Endothelial cell of umbilical vein (primary cell): Measurements from ENCODE around the gene AKNA. TPM values are rescaled to one million over a fixed set of nuclear protein-coding genes. Genes with fewer than 3 reads are reported as not detected.

Experiments used
- BruUV-seq: library from RNA; stranded (reverse); fragments of 400-500 nt; replicated peaks from 2 replicates; lab custom pipeline; 2021; lab: Mats Ljungman, UMichigan
- CTCF ChIA-PET: fragments of 300-600, 350-600 bp; sonication (Branson Sonifier 250); formaldehyde crosslinking; loops from one replicate; lab custom pipeline; 2021; ENCODE audit warnings: antibody characterized with exemption, inconsistent platforms; lab: Charles Lee
- POLR2A ChIA-PET: fragments of 300-600, 350-600 bp; sonication (Branson Sonifier 250); formaldehyde crosslinking; loops from one replicate; lab custom pipeline; 2021; ENCODE audit warnings: antibody characterized with exemption, inconsistent platforms; lab: Charles Lee
- DNase-seq: peaks from one replicate; pipeline ENCODE4 v3.0.0-alpha.2; 2011; ENCODE audit warnings: low read depth, low spot score
- FAIRE-seq: peaks from 2 replicates; lab custom pipeline; 2011; peaks lifted over from hg19 to GRCh38; lab: Jason Lieb, UNC
- H2AFZ ChIP-seq: 2 replicates; pipeline ENCODE4 v1.6.0; 2012; ENCODE audit warnings: low read depth, low read length, control low read depth, inconsistent platforms
- H3K27ac ChIP-seq: 2 replicates; pipeline ENCODE4 v1.5.1; 2011; ENCODE audit warnings: low read depth, mild to moderate bottlenecking, control low read depth, low read length, moderate library complexity; ENCODE audit not compliant: insufficient read depth
- H3K27me3 ChIP-seq, 2 experiments: 2 replicates each; pipeline versions ENCODE4 v1.6.0 to v1.6.1; 2011; ENCODE audit warnings: low read length in 2 of 2, mixed read lengths in 1 of 2; ENCODE audit not compliant: control insufficient read depth in 2 of 2, insufficient read depth in 2 of 2
- H3K36me3 ChIP-seq, 2 experiments: 2 replicates in 1 of 2; 3 replicates in 1 of 2; pipeline ENCODE4 v1.5.1; 2011; ENCODE audit warnings: low read length in 2 of 2, mild to moderate bottlenecking in 1 of 2, moderate library complexity in 1 of 2; ENCODE audit not compliant: control insufficient read depth in 2 of 2, insufficient read depth in 2 of 2; ENCODE audit errors: extremely low read depth in 1 of 2
- H3K4me1 ChIP-seq: 3 replicates; pipeline ENCODE4 v1.5.1; 2011; ENCODE audit warnings: mild to moderate bottlenecking, low read length; ENCODE audit not compliant: control insufficient read depth, insufficient read depth; ENCODE audit errors: extremely low read depth
- H3K4me2 ChIP-seq: 2 replicates; pipeline ENCODE4 v1.6.1; 2011; ENCODE audit warnings: low read length, control low read depth, mixed read lengths; ENCODE audit not compliant: insufficient read depth
- H3K4me3 ChIP-seq, 3 experiments: fragments of 200-600 bp in 1 of 3; sonication (generic), shearing (Covaris generic) in 1 of 3; replicated peaks in 1 of 3; 2 replicates each; pipeline ENCODE4 v1.5.1; 2011 to 2016; ENCODE audit warnings: control low read depth in 3 of 3, low read length in 3 of 3, mild to moderate bottlenecking in 2 of 3, inconsistent platforms in 1 of 3, low read depth in 1 of 3, moderate library complexity in 1 of 3; ENCODE audit not compliant: insufficient read depth in 1 of 3
- H3K79me2 ChIP-seq: 2 replicates; pipeline ENCODE4 v1.6.0; 2012; ENCODE audit warnings: low read length, inconsistent platforms; ENCODE audit not compliant: control insufficient read depth, insufficient read depth
- H3K9ac ChIP-seq: replicated peaks from 2 replicates; pipeline ENCODE3; 2011; ENCODE audit warnings: low read length, control low read depth; ENCODE audit not compliant: insufficient read depth; ENCODE audit errors: extremely low read depth
- H3K9me1 ChIP-seq: replicated peaks from 3 replicates; pipeline ENCODE4 v1.6.0; 2011; ENCODE audit warnings: mild to moderate bottlenecking, low read length; ENCODE audit not compliant: control insufficient read depth, insufficient read depth; ENCODE audit errors: extremely low read depth
- H3K9me3 ChIP-seq: replicated peaks from 2 replicates; pipeline ENCODE4 v1.5.1; 2012; ENCODE audit warnings: low read length, inconsistent platforms; ENCODE audit not compliant: control insufficient read depth, insufficient read depth
- H4K20me1 ChIP-seq: replicated peaks from 2 replicates; pipeline ENCODE3; 2011; ENCODE audit warnings: mild to moderate bottlenecking, low read length; ENCODE audit not compliant: control insufficient read depth, insufficient read depth; ENCODE audit errors: extremely low read depth
- EZH2 ChIP-seq: IDR thresholded peaks from 2 replicates; pipeline ENCODE4 v1.6.1; 2012; ENCODE audit warnings: borderline replicate concordance, low read depth, mild to moderate bottlenecking, moderate library complexity, low read length, inconsistent platforms; ENCODE audit not compliant: severe bottlenecking
- FOS ChIP-seq: IDR thresholded peaks from 2 replicates; pipeline ENCODE4 v1.6.1; 2011; ENCODE audit warnings: mild to moderate bottlenecking, low read length, moderate library complexity, borderline replicate concordance; ENCODE audit not compliant: insufficient read depth
- GATA2 ChIP-seq: IDR thresholded peaks from 2 replicates; pipeline ENCODE4 v1.7.0; 2011; ENCODE audit warnings: low read depth, mild to moderate bottlenecking, moderate library complexity, mixed read lengths, low read length; ENCODE audit not compliant: insufficient read length, insufficient read depth
- JUN ChIP-seq: IDR thresholded peaks from 2 replicates; pipeline ENCODE4 v1.6.1; 2011; ENCODE audit warnings: borderline replicate concordance, low read depth; ENCODE audit not compliant: insufficient read length, insufficient read depth
- MYC ChIP-seq: IDR thresholded peaks from one replicate; pipeline ENCODE4 v1.6.1; 2011; ENCODE audit warnings: mild to moderate bottlenecking, low read depth, low read length
- POLR2A ChIP-seq: IDR thresholded peaks from 2 replicates; pipeline ENCODE4 v1.6.1; 2012; ENCODE audit warnings: low read depth, mild to moderate bottlenecking, control low read depth, low read length
- POLR2AphosphoS5 ChIP-seq: IDR thresholded peaks from 2 replicates; pipeline ENCODE4 v1.6.1; 2012; ENCODE audit warnings: low read depth, mild to moderate bottlenecking, control low read depth, low read length, moderate library complexity; ENCODE audit not compliant: insufficient read depth
- dilution Hi-C: fragments of 300-500 bp; cut with MboI; formaldehyde crosslinking; loops from one replicate; pipeline ENCODE4 v1.15.0; 2019; ENCODE audit warnings: low sequenced_read_pairs; ENCODE audit not compliant: extremely low pct_ligation_motif_present
- intact Hi-C: fragments of 100-400 bp; cut with micrococcal nuclease; formaldehyde crosslinking; loops from one replicate; pipeline ENCODE4 v1.10.0; 2022
- polyA plus RNA-seq, 4 experiments: library from polyadenylated mRNA; depleted of rRNA in 3 of 4; stranded (reverse) in 3 of 4; unstranded in 1 of 4; fragments of >200 nt; gene quantifications; 2 replicates each; pipeline versions ENCODE4 v1.2.1 to v1.2.3, GENCODE V29; 2011 to 2012; ENCODE audit warnings: missing spikeins in 1 of 4
- total RNA-seq: library from RNA; stranded (reverse); gene quantifications from 2 replicates; pipeline ENCODE4 v1.2.3, GENCODE V29; 2021
- TF ChIP-seq, protein P1 (sequence below), 2 donors: IDR thresholded peaks; 1 replicate in 1 of 2; 2 replicates in 1 of 2; pipeline ENCODE4 v1.5.1; 2011; ENCODE audit warnings: low read length in 2 of 2, mild to moderate bottlenecking in 2 of 2, moderate library complexity in 2 of 2, control low read depth in 1 of 2, inconsistent platforms in 1 of 2, low read depth in 1 of 2; ENCODE audit not compliant: insufficient read depth in 1 of 2; ENCODE audit errors: extremely low read depth in 1 of 2
- TF ChIP-seq, protein P2 (sequence below): IDR thresholded peaks from 2 replicates; pipeline ENCODE4 v1.6.1; 2011; ENCODE audit not compliant: insufficient read depth, insufficient read length

The AKNA gene
- total and polyA plus RNA-seq, 2 donors (not counting 3 experiments of a cell fraction or from before 2014, with no cell fraction given) = 11.3 to 22.4 TPM

DNA sequence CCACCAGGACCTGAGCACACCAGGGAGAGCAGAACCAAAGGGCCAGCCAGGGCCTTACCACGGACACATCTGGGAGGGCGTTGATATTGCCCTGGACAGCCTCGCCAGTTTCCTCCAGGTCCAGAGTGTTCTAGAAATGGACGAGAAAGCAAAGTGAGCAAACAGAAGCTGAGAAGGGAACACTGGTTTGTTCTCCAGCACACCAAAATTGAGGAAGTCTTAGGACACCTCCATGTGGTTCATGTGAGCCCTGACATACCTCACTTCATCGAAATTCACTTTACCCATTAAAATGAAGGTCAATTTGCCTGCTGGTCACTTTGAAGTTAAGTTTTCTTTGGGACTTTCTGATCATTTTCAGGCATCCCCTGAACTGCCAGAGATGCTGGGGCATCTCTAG is 20.1 kb upstream of the AKNA start:
- H3K36me3 ChIP-seq = no peaks in the 10 kb centered on the region
- no peak overlapping the region for H2AFZ ChIP-seq
- no peaks in the 10 kb centered on the region for H3K4me1 ChIP-seq
- CTCF ChIA-PET = interaction anchor here (0.9 to 9.5 kb wide), 3 partner anchors 12 to 607 kb away, joined by 3 to 397 read pairs (median 6); partner anchors contain the start of gene TEX53
- H3K4me2 ChIP-seq = no peak overlapping the region
- DNase-seq = no peak
- H3K9me3 ChIP-seq = no peaks in the 10 kb centered on the region
- no peak for FAIRE-seq
- no peak overlapping the region for H3K9ac ChIP-seq
- H3K9me1 ChIP-seq = no peaks in the 10 kb centered on the region
- intact Hi-C loops (loop anchor here (5.0 kb wide), 1 partner anchor 1114 kb away; no protein-coding TSS in a partner anchor), dilution Hi-C loops (no loop called here)
- BruUV-seq = no TSS peak
- TF ChIP-seq JUN (no peak), FOS (no peak), GATA2 (no peak), EZH2 (no peak), POLR2AphosphoS5 (no peak), POLR2A (no peak), MYC (no peak)
- TF ChIP-seq, protein P1, sequence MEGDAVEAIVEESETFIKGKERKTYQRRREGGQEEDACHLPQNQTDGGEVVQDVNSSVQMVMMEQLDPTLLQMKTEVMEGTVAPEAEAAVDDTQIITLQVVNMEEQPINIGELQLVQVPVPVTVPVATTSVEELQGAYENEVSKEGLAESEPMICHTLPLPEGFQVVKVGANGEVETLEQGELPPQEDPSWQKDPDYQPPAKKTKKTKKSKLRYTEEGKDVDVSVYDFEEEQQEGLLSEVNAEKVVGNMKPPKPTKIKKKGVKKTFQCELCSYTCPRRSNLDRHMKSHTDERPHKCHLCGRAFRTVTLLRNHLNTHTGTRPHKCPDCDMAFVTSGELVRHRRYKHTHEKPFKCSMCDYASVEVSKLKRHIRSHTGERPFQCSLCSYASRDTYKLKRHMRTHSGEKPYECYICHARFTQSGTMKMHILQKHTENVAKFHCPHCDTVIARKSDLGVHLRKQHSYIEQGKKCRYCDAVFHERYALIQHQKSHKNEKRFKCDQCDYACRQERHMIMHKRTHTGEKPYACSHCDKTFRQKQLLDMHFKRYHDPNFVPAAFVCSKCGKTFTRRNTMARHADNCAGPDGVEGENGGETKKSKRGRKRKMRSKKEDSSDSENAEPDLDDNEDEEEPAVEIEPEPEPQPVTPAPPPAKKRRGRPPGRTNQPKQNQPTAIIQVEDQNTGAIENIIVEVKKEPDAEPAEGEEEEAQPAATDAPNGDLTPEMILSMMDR (IDR thresholded peaks at IDR 0.05; ENCODE audit: extremely low read depth in 1 of 2, insufficient read depth in 1 of 2, low read depth in 1 of 2, low read length in 2 of 2) = no peak
- TF ChIP-seq, protein P2, sequence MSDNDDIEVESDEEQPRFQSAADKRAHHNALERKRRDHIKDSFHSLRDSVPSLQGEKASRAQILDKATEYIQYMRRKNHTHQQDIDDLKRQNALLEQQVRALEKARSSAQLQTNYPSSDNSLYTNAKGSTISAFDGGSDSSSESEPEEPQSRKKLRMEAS = no peak
- POLR2A ChIA-PET = no interaction called here
- H4K20me1 ChIP-seq = no peaks in the 10 kb centered on the region
- H3K4me3 ChIP-seq = no peak overlapping the region
- no peaks in the 10 kb centered on the region for H3K79me2 ChIP-seq
- no peak overlapping the region for H3K27ac ChIP-seq
- peaks cover 0 to 2% of the 10 kb centered on the region in 2 experiments for H3K27me3 ChIP-seq
